Transverse colon (tissue), 3 donors: ENCODE measurements around the gene ATAD1.

Experiments
- EP300 ChIP-seq: sonication (generic); formaldehyde crosslinking; IDR thresholded peaks from one replicate; pipeline ENCODE4 v1.6.1; 2017; ENCODE audit warnings: antibody characterized with exemption, low read depth
- POLR2A ChIP-seq: fragments of 450-650 bp; IDR thresholded peaks from one replicate; pipeline ENCODE4 v1.6.1; 2016; ENCODE audit warnings: antibody characterized with exemption, mild to moderate bottlenecking, moderate library complexity
- POLR2AphosphoS5 ChIP-seq, 3 donors: sonication (generic); formaldehyde crosslinking; IDR thresholded peaks; one replicate each; pipeline ENCODE4 v1.6.1; 2016; ENCODE audit warnings: antibody characterized with exemption in 3 of 3

DNA sequence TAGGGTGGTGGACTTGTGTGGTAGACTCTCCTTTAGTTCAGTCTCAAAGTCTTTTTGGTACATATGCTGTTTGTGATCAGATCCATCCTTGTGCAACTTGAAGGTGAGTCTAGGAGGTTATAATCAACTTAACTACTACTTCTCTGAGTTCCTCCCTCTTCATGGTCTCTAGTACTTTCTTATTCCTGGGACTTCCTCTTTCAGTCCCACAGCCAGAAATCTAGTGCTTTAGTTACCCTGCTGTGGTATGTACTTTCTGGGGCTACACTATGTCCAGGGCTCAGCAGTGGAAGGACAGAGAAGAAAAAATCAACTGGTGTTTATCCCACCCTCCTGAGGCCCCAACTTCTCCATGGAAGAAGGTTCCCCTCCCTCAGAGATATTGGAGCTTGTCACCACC lies 19.4 kb upstream of the ATAD1 start:
- TF ChIP-seq POLR2AphosphoS5 (IDR thresholded peaks at IDR 0.05) (no peak), EP300 (no peak), POLR2A (no peak)
